HG03159 (cell line): Measurements from ENCODE around the gene SNAPC2.
"Not testable (repeated sequence)": the region's sequence is repeated elsewhere in the genome, so short reads cannot be mapped to it uniquely, and the experiment has no call there.

Experiments
- ATAC-seq: cut with Tn5 transposase; IDR thresholded peaks from one replicate; pipeline ENCODE4 v1.9.1; 2021; ENCODE audit warnings: mild to moderate bottlenecking, moderate library complexity; ENCODE audit not compliant: unreplicated experiment

The SNAPC2 gene

GRCh38 chr19:7908078-7908699 lies 11.9 kb upstream of the SNAPC2 start:
- ATAC-seq: no peak

GRCh38 chr19:7908742-7909461 lies 11.2 kb upstream of the SNAPC2 start:
- no peak for ATAC-seq

GRCh38 chr19:7909471-7910067 lies 10.6 kb upstream of the SNAPC2 start:
- no peak for ATAC-seq

GRCh38 chr19:7910321-7911161 lies 9.6 kb upstream of the SNAPC2 start:
- no peak for ATAC-seq

GRCh38 chr19:7911508-7912143 lies 8.5 kb upstream of the SNAPC2 start:
- no peak for ATAC-seq

GRCh38 chr19:7912144-7912696 lies 7.9 kb upstream of the SNAPC2 start:
- no peak for ATAC-seq

GRCh38 chr19:7912697-7913564 lies 7.2 kb upstream of the SNAPC2 start:
- ATAC-seq: no peak

GRCh38 chr19:7913652-7914051 lies 6.5 kb upstream of the SNAPC2 start:
- ATAC-seq: no peak

- ATAC-seq: no peak
These were observed 6.0 kb upstream of the SNAPC2 start for GRCh38 chr19:7914099-7914498.

GRCh38 chr19:7914598-7915045 lies 5.5 kb upstream of the SNAPC2 start, which contains the start of gene TGFBR3L:
TGFBR3L (plus strand) TSS chr19:7914830.
- ATAC-seq: no peak

GRCh38 chr19:7915250-7916102 lies 4.7 kb upstream of the SNAPC2 start:
- ATAC-seq: no peak

- ATAC-seq: no peak
These were observed 3.8 kb upstream of the SNAPC2 start for GRCh38 chr19:7916103-7916954.

GRCh38 chr19:7916955-7917266 lies 3.2 kb upstream of the SNAPC2 start:
- no peak for ATAC-seq

GRCh38 chr19:7917267-7918061 lies 2.7 kb upstream of the SNAPC2 start:
- no peak for ATAC-seq

- not testable (repeated sequence) for ATAC-seq
These were observed 2.0 kb upstream of the SNAPC2 start for GRCh38 chr19:7918062-7918614.

- ATAC-seq: no peak
These were observed 1.3 kb upstream of the SNAPC2 start for GRCh38 chr19:7918615-7919421.
